ENCODE data around the gene HRH2. TPM values are rescaled to one million over a fixed set of nuclear protein-coding genes. Genes with fewer than 3 reads are reported as not detected.
"Not testable (repeated sequence)": the region's sequence is repeated elsewhere in the genome, so short reads cannot be mapped to it uniquely, and the experiment has no call there.

HRH2 gene
- total RNA-seq, 1 experiment from 2014 or later: 0.98 TPM

GRCh38 chr5:175638305-175638704 is 19.6 kb upstream of the HRH2 start:
- in situ Hi-C loops (cut with HindIII; ENCODE audit: low pct_unique_long_range_greater_than_20kb, low sequenced_read_pairs): no loop called here
- no peak for DNase-seq (ENCODE audit: low read depth)

GRCh38 chr5:175640106-175640775 is 17.6 kb upstream of the HRH2 start:
- no peak for DNase-seq (ENCODE audit: low read depth)
- in situ Hi-C loops (cut with HindIII; ENCODE audit: low pct_unique_long_range_greater_than_20kb, low sequenced_read_pairs): no loop called here

GRCh38 chr5:175642998-175643397 is 14.9 kb upstream of the HRH2 start:
- in situ Hi-C loops (cut with HindIII; ENCODE audit: low pct_unique_long_range_greater_than_20kb, low sequenced_read_pairs): no loop called here
- DNase-seq (ENCODE audit: low read depth): no peak

GRCh38 chr5:175646251-175646650 is 11.6 kb upstream of the HRH2 start:
- DNase-seq (ENCODE audit: low read depth): no peak
- in situ Hi-C loops (cut with HindIII; ENCODE audit: low pct_unique_long_range_greater_than_20kb, low sequenced_read_pairs): no loop called here

- DNase-seq (ENCODE audit: low read depth): no peak
- in situ Hi-C loops (cut with HindIII; ENCODE audit: low pct_unique_long_range_greater_than_20kb, low sequenced_read_pairs): no loop called here
Measured at GRCh38 chr5:175649967-175650366, 7.9 kb upstream of the HRH2 start.

GRCh38 chr5:175650430-175651205 is 7.3 kb upstream of the HRH2 start:
- DNase-seq (ENCODE audit: low read depth); in situ Hi-C loops (cut with HindIII; ENCODE audit: low pct_unique_long_range_greater_than_20kb, low sequenced_read_pairs): not testable (repeated sequence)

GRCh38 chr5:175652741-175653663 is 4.9 kb upstream of the HRH2 start:
- no peak for DNase-seq (ENCODE audit: low read depth)
- in situ Hi-C loops (cut with HindIII; ENCODE audit: low pct_unique_long_range_greater_than_20kb, low sequenced_read_pairs): no loop called here

- in situ Hi-C loops (cut with HindIII; ENCODE audit: low pct_unique_long_range_greater_than_20kb, low sequenced_read_pairs): no loop called here
- no peak for DNase-seq (ENCODE audit: low read depth)
Measured at GRCh38 chr5:175653763-175654162, 4.1 kb upstream of the HRH2 start.

- in situ Hi-C loops (cut with HindIII; ENCODE audit: low pct_unique_long_range_greater_than_20kb, low sequenced_read_pairs): no loop called here
- DNase-seq (ENCODE audit: low read depth): no peak
Measured at GRCh38 chr5:175654339-175654738, 3.5 kb upstream of the HRH2 start.

- peak; percentile 86 for DNase-seq (ENCODE audit: low read depth)
- in situ Hi-C loops (cut with HindIII; ENCODE audit: low pct_unique_long_range_greater_than_20kb, low sequenced_read_pairs): no loop called here
Measured at GRCh38 chr5:175654807-175655206, 3.1 kb upstream of the HRH2 start.

GRCh38 chr5:175655411-175655810 is 2.5 kb upstream of the HRH2 start:
- no peak for DNase-seq (ENCODE audit: low read depth)
- in situ Hi-C loops (cut with HindIII; ENCODE audit: low pct_unique_long_range_greater_than_20kb, low sequenced_read_pairs): no loop called here

- in situ Hi-C loops (cut with HindIII; ENCODE audit: low pct_unique_long_range_greater_than_20kb, low sequenced_read_pairs): no loop called here
Measured at GRCh38 chr5:175656966-175657365, 905 bp upstream of the HRH2 start.

GRCh38 chr5:175658299-175659145 is 651 bp downstream of the HRH2 start:
- DNase-seq (ENCODE audit: low read depth): no peak
- in situ Hi-C loops (cut with HindIII; ENCODE audit: low pct_unique_long_range_greater_than_20kb, low sequenced_read_pairs): no loop called here

More at GRCh38 chr5:175656966-175657365, 905 bp upstream of the HRH2 start:
- DNase-seq (ENCODE audit: low read depth): no peak

GRCh38 chr5:175659546-175660253 is 1.8 kb downstream of the HRH2 start:
- in situ Hi-C loops (cut with HindIII; ENCODE audit: low pct_unique_long_range_greater_than_20kb, low sequenced_read_pairs): no loop called here
- no peak for DNase-seq (ENCODE audit: low read depth)

- DNase-seq (ENCODE audit: low read depth): no peak
- in situ Hi-C loops (cut with HindIII; ENCODE audit: low pct_unique_long_range_greater_than_20kb, low sequenced_read_pairs): no loop called here
Measured at GRCh38 chr5:175663186-175664184, 5.6 kb downstream of the HRH2 start.

- in situ Hi-C loops (cut with HindIII; ENCODE audit: low pct_unique_long_range_greater_than_20kb, low sequenced_read_pairs): no loop called here
- DNase-seq (ENCODE audit: low read depth): no peak
Measured at GRCh38 chr5:175664723-175665122, 6.9 kb downstream of the HRH2 start.

Measured in Caki2 (cell line).